DND-41 (cell line): ENCODE data around the gene DBF4.
"Not testable (repeated sequence)": the region's sequence is repeated elsewhere in the genome, so short reads cannot be mapped to it uniquely, and the experiment has no call there.

Source experiments
- ATAC-seq: fragments of 200-7000 bp; cut with Tn5 transposase; 3 replicates; pipeline ENCODE4 v1.9.1; 2021; ENCODE audit warnings: low read depth; ENCODE audit not compliant: insufficient read depth
- DNase-seq: peaks from one replicate; pipeline ENCODE4 v3.0.0-alpha.2; 2020
- H2AFZ ChIP-seq: 2 replicates; pipeline ENCODE4 v1.6.0; 2012; ENCODE audit warnings: low read depth, low read length
- H3K27ac ChIP-seq: 2 replicates; pipeline ENCODE4 v1.5.1; 2012; ENCODE audit warnings: low read length, inconsistent platforms
- H3K27me3 ChIP-seq: fragments of 200-600 bp; sonication (generic); 2 replicates; pipeline ENCODE4 v1.6.0; 2012; ENCODE audit warnings: low read length, mild to moderate bottlenecking, inconsistent platforms; ENCODE audit not compliant: insufficient read depth, poor library complexity
- H3K36me3 ChIP-seq: 2 replicates; pipeline ENCODE4 v1.5.1; 2012; ENCODE audit warnings: low read length, inconsistent platforms; ENCODE audit not compliant: insufficient read depth
- H3K4me1 ChIP-seq: 2 replicates; pipeline ENCODE4 v1.5.1; 2012; ENCODE audit warnings: mild to moderate bottlenecking, low read length; ENCODE audit not compliant: insufficient read depth
- H3K4me2 ChIP-seq: 2 replicates; pipeline ENCODE4 v1.6.0; 2012; ENCODE audit warnings: mild to moderate bottlenecking, moderate library complexity, low read length, inconsistent platforms; ENCODE audit not compliant: insufficient read depth
- H3K4me3 ChIP-seq, 2 experiments: fragments of 200-600 bp in 1 of 2; shearing (Covaris generic) in 1 of 2; 2 replicates each; pipeline ENCODE4 v1.5.1; 2012 to 2016; ENCODE audit warnings: inconsistent platforms in 2 of 2, low read length in 2 of 2, mild to moderate bottlenecking in 2 of 2, low read depth in 1 of 2, moderate library complexity in 1 of 2
- H3K79me2 ChIP-seq: 2 replicates; pipeline ENCODE4 v1.6.0; 2012; ENCODE audit warnings: low read length, inconsistent platforms; ENCODE audit not compliant: insufficient read depth
- H3K9ac ChIP-seq: 2 replicates; pipeline ENCODE4 v1.6.0; 2012; ENCODE audit warnings: low read depth, mild to moderate bottlenecking, inconsistent platforms, low read length, moderate library complexity
- H3K9me3 ChIP-seq: 2 replicates; pipeline ENCODE4 v1.5.1; 2012; ENCODE audit warnings: low read length, moderate library complexity, mild to moderate bottlenecking, inconsistent platforms; ENCODE audit not compliant: insufficient read depth, severe bottlenecking
- H4K20me1 ChIP-seq: 2 replicates; pipeline ENCODE4 v1.6.0; 2012; ENCODE audit warnings: low read length; ENCODE audit not compliant: insufficient read depth
- CTCF ChIP-seq: IDR thresholded peaks from 2 replicates; pipeline ENCODE4 v1.5.1; 2012; ENCODE audit warnings: borderline replicate concordance, low read length, moderate library complexity, mild to moderate bottlenecking; ENCODE audit not compliant: poor library complexity, severe bottlenecking; ENCODE audit errors: extremely low read depth
- EZH2 ChIP-seq: IDR thresholded peaks from 3 replicates; pipeline ENCODE4 v1.6.1; 2012; ENCODE audit warnings: borderline replicate concordance, low read depth, mild to moderate bottlenecking, moderate library complexity, low read length, inconsistent platforms; ENCODE audit not compliant: severe bottlenecking

The DBF4 gene

GRCh38 chr7:87852306-87852705, 24.0 kb upstream of the DBF4 start:
- Histone ChIP-seq H3K9ac (no peak overlapping the region), H3K36me3 (peaks cover 79% of the 10 kb centered on the region), H3K9me3 (no peaks in the 10 kb centered on the region)

GRCh38 chr7:87853237-87853864, 22.9 kb upstream of the DBF4 start:
- no peaks in the 10 kb centered on the region for H3K9me3 ChIP-seq
- no peak overlapping the region for H3K4me3 ChIP-seq
- H3K4me1 ChIP-seq, result no peaks in the 10 kb centered on the region
- DNase-seq, result no peak
- no peaks in the 10 kb centered on the region; the same call in 1 of the 2 replicates for H4K20me1 ChIP-seq
- H3K27ac ChIP-seq, result no peak overlapping the region
- TF ChIP-seq CTCF, result no peak
- no peak overlapping the region for H2AFZ ChIP-seq
- no peaks in the 10 kb centered on the region for H3K27me3 ChIP-seq
- H3K79me2 ChIP-seq, result peaks cover 6% of the 10 kb centered on the region
- H3K4me2 ChIP-seq, result no peak overlapping the region
- peaks cover 80% of the 10 kb centered on the region for H3K36me3 ChIP-seq
- no peak for ATAC-seq
- no peak overlapping the region for H3K9ac ChIP-seq

More at GRCh38 chr7:87852306-87852705, 24.0 kb upstream of the DBF4 start:
- Histone ChIP-seq H3K27ac (no peak overlapping the region), H3K4me1 (no peaks in the 10 kb centered on the region), H3K27me3 (no peaks in the 10 kb centered on the region), H2AFZ (no peak overlapping the region), H4K20me1 (no peaks in the 10 kb centered on the region; the same call in 1 of the 2 replicates), H3K79me2 (peaks cover 6% of the 10 kb centered on the region), H3K4me3 (no peak overlapping the region), H3K4me2 (no peak overlapping the region)
- DNase-seq (no peak), ATAC-seq (no peak)
- no peak for TF ChIP-seq CTCF

DNA sequence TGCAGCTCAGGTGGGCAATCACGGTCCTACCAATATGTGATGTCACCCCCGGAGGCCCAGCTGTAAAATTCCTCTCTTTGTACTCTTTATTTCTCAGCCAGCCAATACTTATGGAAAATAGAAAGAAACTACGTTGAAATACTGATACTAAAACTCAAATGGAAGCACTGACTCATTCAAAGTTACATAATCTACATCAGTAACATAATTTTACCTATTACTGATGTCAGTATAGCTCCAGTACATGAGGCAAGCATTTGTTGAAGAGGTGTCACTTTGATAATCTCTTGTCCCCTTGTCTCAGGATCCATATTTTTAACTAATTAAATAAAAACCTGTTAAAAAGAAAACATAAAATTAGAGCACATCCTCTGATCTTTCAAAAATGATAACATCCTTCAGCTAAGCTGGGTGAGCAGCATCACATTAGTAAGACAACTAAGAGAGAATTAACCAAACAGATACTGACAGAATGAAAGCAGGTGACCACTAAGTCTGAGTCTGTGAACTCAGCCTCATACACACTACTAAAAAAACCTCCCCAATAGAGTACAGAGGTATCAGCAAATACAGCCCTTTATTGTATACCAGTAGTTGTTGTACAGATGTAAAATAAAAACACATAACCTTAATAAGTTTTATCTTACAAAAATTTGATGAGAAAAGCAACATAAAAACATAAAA, 17.7 kb upstream of the DBF4 start:
- H3K27ac ChIP-seq, result no peak overlapping the region
- H3K9me3 ChIP-seq, result no peaks in the 10 kb centered on the region
- H2AFZ ChIP-seq, result no peak overlapping the region
- H3K79me2 ChIP-seq, result peaks cover 29% of the 10 kb centered on the region
- no peak overlapping the region for H3K9ac ChIP-seq
- no peaks in the 10 kb centered on the region for H3K27me3 ChIP-seq
- H3K4me1 ChIP-seq, result no peaks in the 10 kb centered on the region
- no peak overlapping the region for H3K4me2 ChIP-seq
- H3K36me3 ChIP-seq, result peaks cover 53% of the 10 kb centered on the region
- ATAC-seq (no peak), DNase-seq (no peak)
- H3K4me3 ChIP-seq, result no peak overlapping the region
- TF ChIP-seq CTCF (no peak), EZH2 (no peak)
- H4K20me1 ChIP-seq, result no peaks in the 10 kb centered on the region

GRCh38 chr7:87866089-87866488, 10.2 kb upstream of the DBF4 start:
- Histone ChIP-seq H3K36me3 (peaks cover 50% of the 10 kb centered on the region), H3K79me2 (peaks cover 91% of the 10 kb centered on the region), H4K20me1 (no peaks in the 10 kb centered on the region), H3K9me3 (peaks cover 35% of the 10 kb centered on the region), H3K9ac (no peak overlapping the region), H3K27ac (no peak overlapping the region), H3K27me3 (no peaks in the 10 kb centered on the region), H3K4me3 (no peak overlapping the region), H3K4me1 (no peaks in the 10 kb centered on the region), H2AFZ (no peak overlapping the region), H3K4me2 (no peak overlapping the region)
- DNase-seq (no peak), ATAC-seq (no peak)
- no peak for TF ChIP-seq EZH2

GRCh38 chr7:87866533-87866932, 9.8 kb upstream of the DBF4 start:
- H3K4me2 ChIP-seq, H3K4me3 ChIP-seq, ATAC-seq, H3K27me3 ChIP-seq, H3K27ac ChIP-seq, DNase-seq, H4K20me1 ChIP-seq, H3K4me1 ChIP-seq, H2AFZ ChIP-seq, H3K9ac ChIP-seq: not testable (repeated sequence)
- H3K9me3 ChIP-seq, result peaks cover 40% of the 10 kb centered on the region
- peaks cover 93% of the 10 kb centered on the region for H3K79me2 ChIP-seq
- peaks cover 55% of the 10 kb centered on the region for H3K36me3 ChIP-seq
